T follicular helper cell (primary cell): ENCODE results near the gene ANKRD30B.
"Not testable (repeated sequence)": the region's sequence is repeated elsewhere in the genome, so short reads cannot be mapped to it uniquely, and the experiment has no call there.

Experiments
- DNase-seq: peaks from one replicate; pipeline ENCODE4 v3.0.0-alpha.2; 2020; ENCODE audit warnings: low read depth
- total RNA-seq, 2 experiments: gene quantifications; one replicate each; lab custom pipeline; 2026; lab: John Stamatoyannopoulos, UW

Gene ANKRD30B
- total RNA-seq: 0 reads per million in 2 experiments

DNA sequence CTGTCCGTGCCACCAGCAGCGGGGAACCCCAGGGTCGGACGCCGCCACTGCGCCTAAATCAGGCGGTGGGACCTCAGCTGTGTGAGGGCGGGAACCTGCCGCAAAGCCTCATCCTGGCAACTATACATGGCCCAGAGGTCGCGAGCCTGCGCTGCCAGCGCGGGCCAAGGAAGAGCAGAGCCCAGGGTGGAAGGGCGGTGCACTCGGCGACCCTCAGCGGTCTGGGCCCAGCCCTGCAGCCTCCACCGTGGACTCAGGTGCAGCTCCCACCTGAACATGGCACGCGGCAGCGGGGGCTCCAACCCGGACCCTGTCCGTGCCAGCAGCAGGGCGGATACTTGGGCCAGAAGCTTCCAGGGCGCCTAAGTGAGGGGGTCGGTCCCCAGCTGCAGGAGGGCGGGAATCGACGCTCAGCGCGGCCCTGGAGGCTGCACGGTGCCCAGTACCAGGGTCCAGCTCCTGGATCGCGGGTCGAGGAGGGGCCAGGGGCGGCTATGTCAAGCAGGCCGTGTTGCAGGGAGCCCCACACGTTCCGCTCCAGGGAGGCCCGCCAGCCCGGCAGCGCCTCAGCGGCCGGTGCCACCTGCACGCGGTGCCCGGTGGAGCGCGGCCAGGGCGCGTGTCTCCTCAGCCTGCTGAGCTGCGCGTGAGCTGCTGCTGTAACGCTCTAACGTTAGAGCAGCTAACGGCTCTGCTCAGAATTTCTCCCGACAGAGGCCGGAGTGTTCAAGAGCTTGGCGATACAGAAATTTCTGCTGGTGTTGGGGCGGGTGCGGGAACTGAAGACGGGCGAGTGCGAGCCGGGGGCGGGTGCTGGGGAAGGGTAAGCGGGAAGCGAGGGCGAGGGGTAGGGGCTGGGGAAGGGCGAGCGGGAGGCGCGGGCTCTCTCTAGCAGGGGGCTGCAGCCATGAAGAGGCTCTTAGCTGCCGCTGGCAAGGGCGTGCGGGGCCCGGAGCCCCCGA is at the start of gene ANKRD30B:
ANKRD30B (plus strand) TSS at position 660 of the 962 bp plus-strand sequence; CDS start at position 908, 248 bp downstream.
- DNase-seq: no peak

DNA sequence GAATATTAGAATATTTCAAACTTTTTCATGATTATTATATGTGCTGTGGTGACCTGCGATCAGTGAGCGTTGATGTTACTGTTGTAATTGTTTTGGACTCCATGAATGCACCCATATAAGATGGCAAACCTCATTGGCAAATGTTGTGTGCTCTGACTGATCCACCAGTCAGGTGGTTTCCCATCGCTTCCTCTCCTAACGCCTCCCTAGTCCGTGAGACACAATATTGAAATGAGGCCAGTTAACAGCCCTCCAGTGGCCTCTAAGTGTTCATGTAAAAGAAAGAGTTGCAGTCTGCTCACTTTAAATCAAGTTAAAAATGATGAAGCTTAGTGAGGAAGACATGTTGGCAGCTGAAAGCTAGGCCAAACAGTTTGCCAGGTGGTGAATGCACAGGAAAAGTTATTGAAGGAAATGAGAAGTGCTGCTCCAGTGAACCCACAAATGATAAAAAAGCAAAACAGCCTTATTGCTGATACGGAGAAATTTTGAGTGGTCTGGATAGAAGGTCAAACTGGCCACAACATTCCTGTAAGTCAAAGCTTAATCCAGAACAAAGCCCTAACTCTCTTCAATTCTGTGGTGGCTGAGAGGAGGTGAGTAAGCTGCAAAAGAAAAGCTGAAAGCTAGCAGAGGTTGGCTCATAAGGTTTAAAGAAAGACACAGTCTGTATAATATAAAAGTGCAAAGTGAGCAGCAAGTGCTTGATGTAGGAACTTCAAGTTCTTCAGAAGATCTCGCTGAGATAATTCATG is 46.5 kb upstream of the ANKRD30B start:
- not testable (repeated sequence) for DNase-seq

- not testable (repeated sequence) for DNase-seq
Observed at GRCh38 chr18:14709761-14710160, 38.2 kb upstream of the ANKRD30B start.

DNA sequence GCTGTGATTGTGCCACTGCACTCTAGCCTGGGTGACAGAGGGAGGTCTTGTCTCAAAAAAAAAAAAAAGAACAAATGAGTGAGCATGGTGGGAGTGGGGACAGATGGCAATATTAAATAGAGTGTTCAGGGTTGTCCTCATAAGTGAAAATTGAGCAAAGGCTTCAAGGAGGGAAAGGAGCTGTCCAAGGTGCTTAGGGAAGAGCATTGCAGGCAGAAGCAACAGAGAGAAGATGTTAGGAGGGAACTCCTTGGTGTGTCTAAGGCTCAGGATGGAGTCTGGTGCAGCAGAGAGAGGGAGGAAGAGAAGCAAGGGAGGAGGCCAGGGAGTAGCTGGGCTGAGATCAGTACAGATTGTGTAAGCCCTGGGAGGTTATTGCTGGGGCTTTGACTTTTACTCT is 26.4 kb upstream of the ANKRD30B start:
- DNase-seq: not testable (repeated sequence)

GRCh38 chr18:14739056-14739455 is 8.9 kb upstream of the ANKRD30B start:
- not testable (repeated sequence) for DNase-seq

DNA sequence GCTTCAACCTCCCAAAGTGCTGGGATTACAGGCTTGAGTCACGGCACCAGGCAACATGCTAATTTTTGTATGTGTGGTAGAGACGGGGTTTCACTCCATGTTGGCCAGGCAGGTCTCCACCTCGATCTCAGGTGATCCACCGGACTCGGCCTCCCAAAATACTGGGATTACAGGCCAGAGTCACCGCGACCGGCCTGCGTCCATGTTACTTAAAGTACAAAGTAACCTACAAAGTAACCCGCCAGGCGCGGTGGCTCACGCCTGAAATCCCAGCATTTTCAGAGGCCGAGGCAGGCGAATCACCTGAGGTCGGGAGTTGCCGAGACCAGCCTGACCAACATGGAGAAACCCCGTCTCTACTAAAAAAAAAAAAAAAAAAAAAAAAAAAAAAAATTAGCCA is 1.1 kb upstream of the ANKRD30B start:
- DNase-seq: no peak

DNA sequence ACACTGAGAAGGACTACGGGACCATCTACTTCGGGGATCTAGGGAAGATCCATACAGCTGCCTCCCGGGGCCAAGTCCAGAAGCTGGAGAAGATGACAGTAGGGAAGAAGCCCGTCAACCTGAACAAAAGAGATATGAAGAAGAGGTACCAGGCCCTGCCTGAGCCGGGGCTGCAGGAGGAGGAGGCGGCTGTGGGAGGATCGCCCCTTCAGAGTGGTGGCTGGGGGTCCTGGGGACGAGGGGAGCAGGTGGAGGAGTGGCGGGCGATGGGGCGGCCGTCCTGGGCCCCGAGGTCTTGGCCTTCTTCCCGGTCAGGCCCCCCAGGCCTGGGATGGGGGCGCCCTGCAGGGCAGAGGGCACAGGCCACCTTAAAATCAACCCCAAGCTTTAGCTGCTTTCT is 524 bp downstream of the ANKRD30B start:
- DNase-seq: no peak

DNA sequence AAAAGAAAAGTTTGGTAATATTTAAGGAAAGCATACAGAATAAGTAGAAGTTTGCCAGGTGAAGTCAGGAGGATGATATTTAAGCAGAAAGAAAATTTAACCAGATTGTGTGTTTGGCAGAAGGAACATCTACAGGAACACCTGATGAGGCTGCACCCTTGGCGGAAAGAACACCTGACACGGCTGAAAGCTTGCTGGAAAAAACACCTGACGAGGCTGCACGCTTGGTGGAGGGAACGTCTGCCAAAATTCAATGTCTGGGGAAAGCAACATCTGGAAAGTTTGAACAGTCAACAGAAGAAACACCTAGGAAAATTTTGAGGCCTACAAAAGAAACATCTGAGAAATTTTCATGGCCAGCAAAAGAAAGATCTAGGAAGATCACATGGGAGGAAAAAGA is 15.6 kb downstream of the ANKRD30B start:
- DNase-seq: not testable (repeated sequence)

GRCh38 chr18:14767474-14767873 is 19.5 kb downstream of the ANKRD30B start:
- no peak for DNase-seq

- DNase-seq: no peak
Observed at GRCh38 chr18:14768241-14768640, 20.3 kb downstream of the ANKRD30B start.

- no peak for DNase-seq
Observed at GRCh38 chr18:14769381-14769780, 21.4 kb downstream of the ANKRD30B start.

DNA sequence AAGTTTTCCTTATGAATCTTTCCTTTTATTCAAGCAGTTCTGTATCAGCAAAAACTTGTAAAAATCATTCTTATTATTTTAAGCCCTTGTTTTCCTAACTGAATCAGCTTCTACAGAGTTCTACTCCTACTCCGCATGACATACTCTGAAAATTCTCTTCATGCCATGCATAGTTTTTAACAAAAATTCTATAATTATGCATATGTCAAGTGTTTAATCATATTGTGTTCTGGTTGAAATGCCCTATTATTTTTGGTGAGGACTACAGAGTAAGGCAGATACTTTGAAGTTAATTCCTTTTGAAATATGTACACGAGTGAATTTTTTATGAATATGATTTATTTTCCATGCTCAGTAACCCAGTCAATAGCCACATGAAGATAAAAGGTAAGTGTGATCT is 28.8 kb downstream of the ANKRD30B start:
- no peak for DNase-seq

- no peak for DNase-seq
Observed at GRCh38 chr18:14781671-14782070, 33.7 kb downstream of the ANKRD30B start.

DNA sequence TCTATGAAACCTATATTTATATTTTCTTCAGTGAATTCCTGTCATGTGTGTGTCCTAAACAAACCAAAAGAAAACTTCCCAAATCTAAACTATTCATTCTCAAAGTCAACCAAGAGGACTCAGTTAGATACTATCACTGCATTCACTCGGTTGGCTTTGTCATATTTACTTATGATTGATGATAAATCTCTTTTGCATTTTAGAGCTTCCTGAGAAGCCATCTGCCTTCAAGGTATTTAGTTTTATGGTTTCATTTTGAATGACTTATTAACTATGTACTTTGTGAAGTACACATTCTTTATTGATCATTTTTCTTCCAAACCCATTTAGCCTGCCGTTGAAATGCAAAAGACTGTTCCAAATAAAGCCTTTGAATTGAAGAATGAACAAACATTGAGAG is 36.2 kb downstream of the ANKRD30B start:
- no peak for DNase-seq

GRCh38 chr18:14796876-14797275 is 48.9 kb downstream of the ANKRD30B start:
- DNase-seq: not testable (repeated sequence)

GRCh38 chr18:14797969-14798764 is 50.2 kb downstream of the ANKRD30B start:
- DNase-seq: not testable (repeated sequence)

- not testable (repeated sequence) for DNase-seq
Observed at GRCh38 chr18:14811081-14811480, 63.1 kb downstream of the ANKRD30B start.

- DNase-seq: not testable (repeated sequence)
Observed at GRCh38 chr18:14826972-14827632, 79.1 kb downstream of the ANKRD30B start.

GRCh38 chr18:14841607-14842006 is 93.6 kb downstream of the ANKRD30B start:
- DNase-seq: not testable (repeated sequence)

DNA sequence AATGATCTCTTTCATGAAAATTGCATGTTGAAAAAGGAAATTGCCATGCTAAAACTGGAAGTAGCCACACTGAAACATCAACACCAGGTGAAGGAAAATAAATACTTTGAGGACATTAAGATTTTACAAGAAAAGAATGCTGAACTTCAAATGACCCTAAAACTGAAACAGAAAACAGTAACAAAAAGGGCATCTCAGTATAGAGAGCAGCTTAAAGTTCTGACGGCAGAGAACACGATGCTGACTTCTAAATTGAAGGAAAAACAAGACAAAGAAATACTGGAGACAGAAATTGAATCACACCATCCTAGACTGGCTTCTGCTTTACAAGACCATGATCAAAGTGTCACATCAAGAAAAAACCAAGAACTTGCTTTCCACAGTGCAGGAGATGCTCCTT is 103.6 kb downstream of the ANKRD30B start:
- not testable (repeated sequence) for DNase-seq

- not testable (repeated sequence) for DNase-seq
Observed at GRCh38 chr18:14855634-14856033, 107.7 kb downstream of the ANKRD30B start.
